ENCODE results near the gene PLN.

Gene PLN

DNA sequence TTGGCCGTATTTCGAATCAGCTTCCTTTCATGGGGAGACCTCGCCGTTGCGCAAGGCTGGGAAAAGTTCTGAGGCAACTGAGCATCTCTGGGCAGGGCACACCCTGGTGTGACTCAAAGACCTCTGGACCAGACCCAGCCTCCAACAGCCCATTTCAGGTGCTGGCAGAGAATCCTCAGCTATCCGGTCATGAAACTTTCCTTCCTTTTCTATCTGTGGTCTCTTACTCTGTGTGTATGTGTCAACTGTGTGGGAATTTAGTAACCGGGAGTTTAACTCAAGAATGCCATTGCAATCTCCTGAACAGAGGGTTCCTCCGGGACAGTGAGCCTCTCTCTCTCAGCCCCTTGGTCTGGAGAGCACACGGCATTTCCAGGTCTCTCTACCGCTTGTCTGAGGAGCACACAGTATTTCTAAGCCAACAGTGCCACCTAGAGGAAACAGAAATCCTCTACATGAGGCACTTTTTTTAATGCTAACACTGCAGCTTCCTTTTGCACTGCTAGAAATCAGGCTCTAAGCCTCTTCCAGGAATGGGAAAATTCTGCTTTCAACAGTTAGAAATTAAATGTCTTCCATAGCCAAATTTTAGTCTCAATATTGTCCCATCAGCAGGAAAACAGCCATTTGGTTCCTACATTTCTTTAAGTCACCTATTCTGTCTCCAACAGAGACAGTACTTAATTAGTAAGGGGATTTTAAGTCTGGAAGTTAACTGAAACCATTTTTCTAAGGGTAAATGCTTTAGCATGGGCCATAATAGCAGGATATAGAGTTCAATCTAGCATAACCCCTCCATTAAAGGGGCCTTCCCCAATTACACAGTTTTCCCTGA is 32.7 kb downstream of the PLN start:
- DNase-seq = no peak

GRCh38 chr6:118581489-118581959 is 33.4 kb downstream of the PLN start:
- DNase-seq = no peak

GRCh38 chr6:118584911-118585310 is 36.8 kb downstream of the PLN start:
- no peak for DNase-seq

- DNase-seq = no peak
Observed at GRCh38 chr6:118586746-118587485, 38.8 kb downstream of the PLN start.

DNA sequence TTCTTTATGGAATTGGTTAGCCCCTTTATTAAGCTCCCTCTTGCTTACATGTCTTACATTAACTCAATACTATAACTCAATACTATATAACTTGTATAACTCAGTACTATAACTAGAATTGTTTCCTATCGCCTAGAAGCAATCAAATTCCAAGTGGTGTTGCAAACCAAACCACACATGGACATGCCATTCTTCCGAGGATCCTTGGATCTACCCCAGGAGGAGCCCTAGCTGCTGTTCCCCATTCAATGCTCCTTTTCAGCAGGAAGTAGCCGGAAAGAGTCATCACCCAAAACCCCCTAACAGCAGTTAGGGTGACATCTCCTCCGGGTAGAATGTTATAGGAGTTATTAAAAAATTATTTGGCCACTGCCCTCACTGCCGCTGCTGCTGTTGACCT is 40.5 kb downstream of the PLN start:
- DNase-seq = no peak

GRCh38 chr6:118589186-118589585 is 41.1 kb downstream of the PLN start:
- DNase-seq = no peak

- no peak for DNase-seq
Observed at GRCh38 chr6:118589649-118590365, 41.7 kb downstream of the PLN start.

DNA sequence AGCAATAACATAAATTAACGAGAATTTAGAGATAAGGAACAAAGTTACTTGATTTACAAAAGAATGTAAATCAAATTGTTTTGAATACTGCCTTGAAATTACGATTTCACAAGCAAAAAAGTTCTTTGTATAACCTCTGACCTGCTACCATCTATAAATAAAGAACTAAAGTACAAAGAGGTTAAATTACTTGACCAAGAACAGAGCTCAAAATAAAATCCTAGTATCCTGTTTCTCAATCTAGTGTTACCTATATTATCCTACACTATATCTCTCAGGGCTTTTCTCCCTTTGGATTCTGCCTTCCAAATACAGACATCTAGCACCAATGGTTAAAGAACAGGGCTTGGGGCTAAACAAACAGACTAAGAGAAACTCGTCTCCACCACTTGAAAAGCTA is 43.8 kb downstream of the PLN start:
- no peak for DNase-seq

DNA sequence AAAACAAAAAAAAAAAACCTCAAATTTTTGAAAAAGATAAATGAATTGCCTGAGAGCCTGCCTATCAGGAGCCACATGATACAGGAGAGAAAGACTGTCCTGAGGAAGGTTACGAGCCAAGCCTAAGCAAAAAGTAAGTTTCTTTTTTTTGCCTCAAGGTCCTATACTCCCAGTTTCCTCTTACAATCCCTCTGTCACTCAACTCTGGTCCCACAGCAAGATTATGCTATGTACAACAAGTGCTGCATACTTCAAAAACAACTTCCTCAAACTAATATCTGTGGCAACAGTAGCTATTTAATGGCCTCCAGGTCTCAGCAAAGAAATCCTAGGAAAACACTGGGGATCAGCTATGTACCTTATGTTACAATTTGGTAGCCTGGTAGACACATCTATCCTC is 46.8 kb downstream of the PLN start:
- DNase-seq = no peak

- DNase-seq = no peak
Observed at GRCh38 chr6:118596774-118597320, 48.8 kb downstream of the PLN start.

GRCh38 chr6:118597636-118598035 is 49.5 kb downstream of the PLN start:
- no peak for DNase-seq

DNA sequence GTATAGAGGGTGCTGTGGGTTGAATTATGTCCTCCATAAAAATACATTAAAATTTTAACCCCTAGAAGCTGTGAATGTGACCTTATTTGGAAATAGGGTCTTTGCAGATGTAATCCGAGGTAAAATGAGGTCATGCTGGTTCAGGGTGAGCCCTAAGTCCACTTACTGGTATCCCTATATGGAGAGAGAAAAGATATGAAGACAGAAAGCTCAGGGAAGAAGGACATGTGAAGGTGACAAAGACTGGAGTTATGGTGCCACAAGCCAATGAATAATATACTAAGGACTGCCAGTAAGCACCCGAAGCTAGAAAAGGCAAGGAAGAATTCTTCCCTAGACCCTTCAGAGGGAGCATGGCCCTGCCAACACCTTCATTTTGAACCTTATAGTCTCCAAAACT is 50.2 kb downstream of the PLN start:
- DNase-seq = no peak

- DNase-seq = no peak
Observed at GRCh38 chr6:118602300-118602699, 54.2 kb downstream of the PLN start.

GRCh38 chr6:118603372-118603771 is 55.3 kb downstream of the PLN start:
- no peak for DNase-seq

GRCh38 chr6:118606268-118606667 is 58.2 kb downstream of the PLN start:
- no peak for DNase-seq

DNA sequence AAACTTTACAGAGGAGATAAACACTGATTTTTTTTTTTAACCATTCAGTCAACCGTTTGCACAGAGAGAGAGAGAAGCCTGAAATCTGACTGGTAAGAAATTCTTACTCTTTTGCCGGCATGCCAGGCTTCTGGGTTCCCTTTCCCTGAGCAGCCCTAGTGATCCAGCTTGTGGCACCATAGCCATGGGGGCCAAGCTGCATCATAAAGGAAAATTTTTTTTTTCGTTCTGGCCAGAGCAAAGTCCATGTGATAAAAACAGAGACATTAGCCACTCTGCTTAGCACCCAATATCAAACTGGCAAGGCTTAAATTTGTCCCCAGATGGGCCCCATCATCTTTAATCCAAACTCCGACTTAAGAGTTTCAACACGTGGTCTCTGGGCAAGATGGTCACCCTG is 58.8 kb downstream of the PLN start:
- no peak for DNase-seq

All from NCI-H2107 (cell line).